Hepatocyte (in vitro differentiated cells): ENCODE results near the gene HOXC9. TPM values are rescaled to one million over a fixed set of nuclear protein-coding genes. Genes with fewer than 3 reads are reported as not detected.
A peak's percentile ranks its signal among the peaks of the same experiment; 100 is the strongest.

Experiments used
- DNase-seq: peaks from one replicate; pipeline ENCODE4 v3.0.0-alpha.2; 2016; ENCODE audit warnings: low spot score
- H2AFZ ChIP-seq: fragments of 200-600 bp; sonication (generic); 2 replicates; pipeline ENCODE4 v1.6.0; 2016; ENCODE audit warnings: antibody characterized with exemption, mild to moderate bottlenecking
- H3K27ac ChIP-seq: fragments of 200-600 bp; sonication (generic); 2 replicates; pipeline ENCODE4 v1.5.1; 2016; ENCODE audit warnings: mild to moderate bottlenecking
- H3K27me3 ChIP-seq: fragments of 200-600 bp; sonication (generic); 2 replicates; pipeline ENCODE4 v1.6.1; 2016
- H3K36me3 ChIP-seq: fragments of 200-600 bp; sonication (generic); replicated peaks from 2 replicates; pipeline ENCODE4 v1.5.1; 2016; ENCODE audit warnings: low read depth; ENCODE audit not compliant: insufficient read depth
- H3K4me1 ChIP-seq: fragments of 200-600 bp; sonication (generic); 2 replicates; pipeline ENCODE4 v1.5.1; 2016; ENCODE audit warnings: mild to moderate bottlenecking, moderate library complexity; ENCODE audit not compliant: insufficient read depth
- H3K4me2 ChIP-seq: fragments of 200-600 bp; sonication (generic); 2 replicates; pipeline ENCODE4 v1.6.0; 2016
- H3K4me3 ChIP-seq: fragments of 200-600 bp; sonication (generic); 2 replicates; pipeline ENCODE4 v1.5.1; 2016; ENCODE audit warnings: mild to moderate bottlenecking
- H3K79me2 ChIP-seq: fragments of 200-600 bp; sonication (generic); 2 replicates; pipeline ENCODE4 v1.6.0; 2017; ENCODE audit warnings: mild to moderate bottlenecking
- H3K9me2 ChIP-seq: fragments of 200-600 bp; sonication (generic); replicated peaks from 2 replicates; pipeline ENCODE4 v1.6.0; 2017; ENCODE audit warnings: mild to moderate bottlenecking; ENCODE audit not compliant: insufficient read depth
- H3K9me3 ChIP-seq: fragments of 200-600 bp; sonication (generic); 2 replicates; pipeline ENCODE4 v1.5.1; 2016; ENCODE audit warnings: low read depth, mild to moderate bottlenecking
- H4K20me1 ChIP-seq: fragments of 200-600 bp; sonication (generic); 2 replicates; pipeline ENCODE4 v1.6.0; 2016; ENCODE audit warnings: mild to moderate bottlenecking; ENCODE audit not compliant: insufficient read depth, poor library complexity, severe bottlenecking
- EZH2 ChIP-seq: fragments of 200-600 bp; sonication (generic); IDR thresholded peaks from 2 replicates; pipeline ENCODE4 v1.6.1; 2016; ENCODE audit warnings: antibody characterized with exemption, mild to moderate bottlenecking, borderline replicate concordance
- EZH2phosphoT487 ChIP-seq: fragments of 200-600 bp; sonication (generic); IDR thresholded peaks from one replicate; pipeline ENCODE4 v1.6.1; 2018; ENCODE audit warnings: antibody characterized with exemption, mild to moderate bottlenecking, low read depth, moderate library complexity; ENCODE audit not compliant: unreplicated experiment, severe bottlenecking
- WGBS: methylation state at CpG from one replicate; pipeline ENCODE4 v1.1.6; 2016; ENCODE audit warnings: low lambda C conversion rate; ENCODE audit errors: missing lambda C conversion rate; 5-methylcytosine and 5-hydroxymethylcytosine counted together
- polyA plus RNA-seq: library from polyadenylated mRNA; unstranded; fragments of >200 nt; fragmentation: Nextera tagmentation; extraction: Ambion mirVana; gene quantifications from 2 replicates; pipeline ENCODE4 v1.2.1, GENCODE V29; 2016
- total RNA-seq: library from RNA; depleted of rRNA; stranded (reverse); fragments of >200 nt; gene quantifications from 2 replicates; pipeline ENCODE4 v1.2.3, GENCODE V29; 2014
- TF ChIP-seq, protein P1 (sequence below): fragments of 200-600 bp; sonication (generic); IDR thresholded peaks from 2 replicates; pipeline ENCODE4 v1.5.1; 2016; ENCODE audit warnings: antibody characterized with exemption, mild to moderate bottlenecking; ENCODE audit not compliant: poor library complexity

The HOXC9 gene
- total and polyA plus RNA-seq, 2 experiments from 2014 or later: 0.10 to 4.1 TPM

DNA sequence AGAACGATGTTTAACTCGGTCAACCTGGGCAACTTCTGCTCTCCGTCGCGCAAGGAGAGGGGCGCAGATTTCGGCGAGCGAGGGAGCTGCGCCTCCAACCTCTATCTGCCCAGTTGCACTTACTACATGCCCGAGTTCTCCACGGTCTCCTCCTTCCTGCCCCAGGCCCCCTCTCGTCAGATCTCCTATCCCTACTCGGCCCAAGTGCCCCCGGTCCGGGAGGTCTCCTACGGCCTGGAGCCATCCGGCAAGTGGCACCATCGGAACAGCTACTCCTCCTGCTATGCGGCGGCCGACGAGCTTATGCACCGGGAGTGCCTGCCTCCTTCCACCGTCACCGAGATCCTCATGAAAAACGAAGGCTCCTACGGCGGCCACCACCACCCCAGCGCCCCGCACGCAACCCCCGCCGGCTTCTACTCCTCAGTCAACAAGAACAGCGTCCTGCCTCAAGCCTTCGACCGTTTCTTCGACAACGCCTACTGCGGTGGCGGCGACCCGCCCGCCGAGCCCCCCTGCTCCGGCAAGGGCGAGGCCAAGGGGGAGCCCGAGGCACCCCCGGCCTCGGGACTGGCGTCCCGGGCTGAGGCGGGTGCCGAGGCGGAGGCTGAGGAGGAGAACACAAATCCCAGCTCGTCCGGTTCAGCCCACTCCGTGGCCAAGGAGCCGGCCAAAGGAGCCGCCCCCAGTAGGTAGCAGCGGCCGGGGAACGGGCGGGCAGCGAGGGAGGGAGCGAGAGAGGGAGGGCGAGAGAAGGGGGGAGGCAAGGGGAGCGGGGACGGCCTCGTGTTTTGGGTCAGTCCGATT lies 26.5 kb upstream of the HOXC9 start:
- Histone ChIP-seq H3K27me3 (peaks cover 96% of the 10 kb centered on the region), H3K9me3 (no peaks in the 10 kb centered on the region), H3K27ac (peak overlapping the region; percentile 52), H4K20me1 (no peaks in the 10 kb centered on the region), H3K9me2 (no peaks in the 10 kb centered on the region), H3K36me3 (no peaks in the 10 kb centered on the region), H3K4me1 (peaks cover 27% of the 10 kb centered on the region), H3K4me2 (peak overlapping the region; percentile 88), H2AFZ (peak overlapping the region; percentile 50), H3K4me3 (peak overlapping the region; percentile 44), H3K79me2 (no peaks in the 10 kb centered on the region)
- WGBS: 3% methylated on average over 57 of the region's 71 CpGs
- peak; percentile 97 for TF ChIP-seq EZH2
- peak; percentile 91 for TF ChIP-seq EZH2phosphoT487
- TF ChIP-seq, protein P1, sequence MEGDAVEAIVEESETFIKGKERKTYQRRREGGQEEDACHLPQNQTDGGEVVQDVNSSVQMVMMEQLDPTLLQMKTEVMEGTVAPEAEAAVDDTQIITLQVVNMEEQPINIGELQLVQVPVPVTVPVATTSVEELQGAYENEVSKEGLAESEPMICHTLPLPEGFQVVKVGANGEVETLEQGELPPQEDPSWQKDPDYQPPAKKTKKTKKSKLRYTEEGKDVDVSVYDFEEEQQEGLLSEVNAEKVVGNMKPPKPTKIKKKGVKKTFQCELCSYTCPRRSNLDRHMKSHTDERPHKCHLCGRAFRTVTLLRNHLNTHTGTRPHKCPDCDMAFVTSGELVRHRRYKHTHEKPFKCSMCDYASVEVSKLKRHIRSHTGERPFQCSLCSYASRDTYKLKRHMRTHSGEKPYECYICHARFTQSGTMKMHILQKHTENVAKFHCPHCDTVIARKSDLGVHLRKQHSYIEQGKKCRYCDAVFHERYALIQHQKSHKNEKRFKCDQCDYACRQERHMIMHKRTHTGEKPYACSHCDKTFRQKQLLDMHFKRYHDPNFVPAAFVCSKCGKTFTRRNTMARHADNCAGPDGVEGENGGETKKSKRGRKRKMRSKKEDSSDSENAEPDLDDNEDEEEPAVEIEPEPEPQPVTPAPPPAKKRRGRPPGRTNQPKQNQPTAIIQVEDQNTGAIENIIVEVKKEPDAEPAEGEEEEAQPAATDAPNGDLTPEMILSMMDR: no peak
- DNase-seq: peak; percentile 46

DNA sequence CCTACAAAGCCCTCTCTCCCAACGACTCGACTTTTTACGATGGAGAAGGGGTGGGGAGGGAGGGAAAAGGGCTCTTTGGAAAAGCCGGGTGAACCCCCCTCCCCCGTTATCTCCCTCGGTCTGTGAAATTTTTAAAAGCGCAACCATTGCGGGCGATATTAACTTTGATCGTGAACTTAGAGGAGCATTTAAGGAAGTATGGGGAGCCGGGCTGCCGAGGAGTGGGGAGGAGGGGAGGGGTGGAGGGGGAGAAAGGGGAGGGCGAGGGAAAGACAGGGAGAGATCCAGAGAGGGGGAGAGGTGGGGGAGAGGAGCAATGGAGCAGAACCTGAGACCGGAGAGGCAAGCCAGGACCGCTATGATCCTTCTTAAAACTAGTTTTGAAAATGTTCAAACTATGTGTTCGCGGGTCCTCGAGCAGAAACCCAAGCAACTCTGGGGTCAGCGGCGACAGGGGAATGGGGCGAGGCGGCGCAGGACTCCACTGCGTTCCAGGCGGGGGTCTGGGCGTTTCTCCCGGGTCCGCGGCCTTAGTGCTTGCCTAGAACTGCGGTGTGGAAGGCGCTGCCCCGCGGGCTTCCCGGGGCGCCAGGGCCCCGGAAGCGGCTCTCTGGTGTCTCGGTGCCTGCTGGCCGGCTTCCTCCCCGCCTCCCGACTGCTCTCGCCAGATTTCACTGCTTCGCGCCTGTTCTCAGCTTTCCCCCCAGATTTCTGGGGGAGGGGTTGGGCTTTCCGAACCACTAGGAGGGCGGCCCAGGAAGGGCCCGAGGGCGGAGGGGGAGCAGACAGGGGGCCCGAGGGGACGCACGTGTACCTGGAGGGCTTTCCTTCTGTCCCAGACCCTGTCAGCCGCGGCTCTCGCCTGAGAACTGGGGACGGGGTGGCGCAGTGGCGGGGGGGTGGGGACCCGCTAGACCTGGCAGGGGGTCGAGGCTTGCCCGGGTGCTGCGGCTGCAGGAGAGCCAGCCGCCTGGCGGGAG lies 25.6 kb upstream of the HOXC9 start, which contains the start of gene HOTAIR:
Gene HOTAIR, minus strand, starts transcription at position 871 of the 980 bp plus-strand sequence.
- 3% methylated on average over 46 of the region's 63 CpGs for WGBS
- H3K4me2 ChIP-seq: peak within 1 kb of the TSS; percentile 88
- peak within 1 kb of the TSS; percentile 81 for H2AFZ ChIP-seq

DNA sequence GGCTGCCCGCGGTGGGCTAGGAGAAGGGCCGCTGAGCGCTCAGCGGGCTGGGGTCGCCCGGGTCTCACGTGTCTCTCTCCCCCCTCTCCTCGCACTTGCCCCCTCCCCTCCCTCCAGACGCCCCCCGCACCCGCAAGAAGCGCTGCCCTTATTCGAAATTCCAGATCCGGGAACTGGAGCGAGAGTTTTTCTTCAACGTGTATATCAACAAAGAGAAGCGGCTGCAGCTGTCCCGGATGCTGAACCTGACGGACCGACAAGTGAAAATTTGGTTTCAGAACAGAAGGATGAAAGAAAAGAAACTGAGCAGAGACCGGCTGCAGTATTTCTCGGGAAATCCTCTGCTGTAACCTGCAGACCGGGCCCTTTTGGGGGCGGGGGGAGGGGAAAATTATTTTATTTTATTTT lies 24.9 kb upstream of the HOXC9 start:
- peaks cover 90% of the 10 kb centered on the region for H3K27me3 ChIP-seq
- peak overlapping the region; percentile 52 for H3K27ac ChIP-seq
- H3K4me2 ChIP-seq: peak overlapping the region; percentile 88

More for the DNA sequence above, 25.6 kb upstream of the HOXC9 start, which contains the start of gene HOTAIR:
- Histone ChIP-seq H3K27ac (peak within 1 kb of the TSS; percentile 52), H3K9me2 (no peaks in the 10 kb centered on the region), H4K20me1 (no peaks in the 10 kb centered on the region), H3K79me2 (no peaks in the 10 kb centered on the region), H3K9me3 (no peaks in the 10 kb centered on the region), H3K4me1 (peaks cover 30% of the 10 kb centered on the region), H3K4me3 (peak within 1 kb of the TSS; percentile 44), H3K36me3 (no peaks in the 10 kb centered on the region), H3K27me3 (peaks cover 91% of the 10 kb centered on the region)
- DNase-seq: peak; percentile 49
- no peak for TF ChIP-seq EZH2phosphoT487
- TF ChIP-seq EZH2: peak; percentile 77
- TF ChIP-seq, protein P1: no peak

More for the DNA sequence above, 24.9 kb upstream of the HOXC9 start:
- no peak for DNase-seq
- Histone ChIP-seq H3K36me3 (no peaks in the 10 kb centered on the region), H3K4me1 (peaks cover 36% of the 10 kb centered on the region), H2AFZ (peak overlapping the region; percentile 81), H3K9me3 (no peaks in the 10 kb centered on the region), H3K4me3 (peak overlapping the region; percentile 44), H4K20me1 (no peaks in the 10 kb centered on the region), H3K79me2 (no peaks in the 10 kb centered on the region), H3K9me2 (no peaks in the 10 kb centered on the region)
- 5% methylated on average over 15 of the region's 25 CpGs for WGBS
- no peak for TF ChIP-seq EZH2phosphoT487
- TF ChIP-seq EZH2: peak; percentile 57
